ENCODE measurements around the gene WWP2.
"Not testable (repeated sequence)": the region's sequence is repeated elsewhere in the genome, so short reads cannot be mapped to it uniquely, and the experiment has no call there.

WWP2 gene

GRCh38 chr16:69793526-69793925 is 31.4 kb downstream of the WWP2 start:
- no peak for DNase-seq (ENCODE audit: low read depth in 2 of 3, low spot score in 2 of 3)

GRCh38 chr16:69794486-69794885 is 32.4 kb downstream of the WWP2 start:
- DNase-seq (ENCODE audit: low read depth in 2 of 3, low spot score in 2 of 3), result no peak

DNA sequence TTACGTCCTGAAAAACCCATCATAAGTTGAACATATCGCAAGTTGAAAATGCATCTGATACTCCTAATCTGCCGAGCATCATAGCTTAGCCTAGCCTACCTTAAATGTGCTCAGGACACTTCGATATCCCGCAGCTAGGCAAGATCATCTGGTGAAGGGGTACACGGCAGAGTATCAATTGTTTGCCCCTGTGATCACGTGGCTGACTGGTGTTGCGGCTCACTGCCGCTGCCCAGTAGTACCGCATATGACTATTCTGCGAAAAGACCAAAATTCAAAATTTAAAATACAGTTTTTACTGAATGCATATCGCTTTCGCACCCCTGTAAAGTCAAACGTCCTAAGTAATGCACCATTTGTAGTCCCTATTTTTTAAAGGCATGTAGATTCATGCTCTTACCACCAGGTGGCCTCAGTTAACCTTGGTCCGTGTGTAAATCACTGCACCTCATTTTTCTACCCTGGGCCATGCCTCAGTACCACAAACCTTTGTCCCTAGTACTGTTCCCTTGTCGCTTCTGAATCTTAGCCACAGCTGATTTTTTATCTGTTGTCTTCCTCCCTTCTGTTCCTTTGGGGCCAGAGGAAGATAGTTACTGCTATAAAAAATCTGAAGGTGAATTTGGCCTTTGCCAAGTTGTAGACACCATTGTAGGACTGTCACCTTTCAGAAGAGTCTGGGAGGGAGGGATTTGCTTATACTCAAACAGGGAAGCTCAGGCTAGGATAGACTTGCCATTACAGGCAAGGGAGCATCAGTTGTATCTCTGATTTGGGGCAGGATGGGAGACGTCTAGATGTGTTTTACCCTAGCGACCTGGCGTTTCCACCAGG is 34.4 kb downstream of the WWP2 start:
- no peak for DNase-seq (ENCODE audit: low read depth in 2 of 3, low spot score in 2 of 3)

GRCh38 chr16:69798466-69798865 is 36.3 kb downstream of the WWP2 start:
- no peak for DNase-seq (ENCODE audit: low read depth in 2 of 3, low spot score in 2 of 3)

GRCh38 chr16:69799611-69800031 is 37.5 kb downstream of the WWP2 start:
- no peak for DNase-seq (ENCODE audit: low read depth in 2 of 3, low spot score in 2 of 3)

DNA sequence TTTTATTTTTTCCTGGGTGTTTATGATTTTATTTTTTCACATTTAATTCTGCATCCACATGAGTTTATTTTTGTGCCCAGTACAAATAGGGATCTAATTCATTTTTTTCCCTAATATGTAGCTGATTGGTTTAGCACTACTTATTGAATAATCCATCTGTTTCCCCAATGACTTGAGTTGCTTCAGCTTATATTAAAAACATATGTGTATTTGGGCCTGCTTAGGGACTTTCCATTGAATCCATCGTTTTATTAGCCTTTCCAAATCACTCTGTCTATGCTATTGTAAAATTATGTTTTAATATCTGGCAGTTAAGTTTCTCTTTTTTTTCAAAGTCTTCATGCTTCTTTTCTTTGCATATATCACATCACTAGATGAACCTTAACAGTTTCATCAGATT is 42.2 kb downstream of the WWP2 start:
- DNase-seq (ENCODE audit: low read depth in 2 of 3, low spot score in 2 of 3), result no peak

DNA sequence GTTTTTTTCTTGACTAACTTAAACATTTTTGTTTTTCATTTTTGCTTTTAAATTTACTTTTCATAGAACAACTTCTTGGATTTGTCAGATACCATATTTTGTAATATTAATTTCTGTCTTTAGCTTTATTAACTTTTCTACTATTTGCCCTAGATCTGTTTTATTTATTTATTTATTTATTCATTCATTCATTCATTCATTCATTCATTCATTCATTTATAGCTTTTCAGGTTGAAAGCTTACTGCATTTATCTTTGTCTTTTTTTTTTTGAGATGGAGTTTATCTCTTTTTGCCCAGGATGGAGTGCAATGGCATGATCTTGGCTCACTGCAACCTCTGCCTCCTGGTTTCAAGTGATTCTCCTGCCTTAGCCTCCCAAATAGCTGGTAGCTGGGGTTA is 44.6 kb downstream of the WWP2 start:
- DNase-seq (ENCODE audit: low read depth in 2 of 3, low spot score in 2 of 3), result not testable (repeated sequence)

DNA sequence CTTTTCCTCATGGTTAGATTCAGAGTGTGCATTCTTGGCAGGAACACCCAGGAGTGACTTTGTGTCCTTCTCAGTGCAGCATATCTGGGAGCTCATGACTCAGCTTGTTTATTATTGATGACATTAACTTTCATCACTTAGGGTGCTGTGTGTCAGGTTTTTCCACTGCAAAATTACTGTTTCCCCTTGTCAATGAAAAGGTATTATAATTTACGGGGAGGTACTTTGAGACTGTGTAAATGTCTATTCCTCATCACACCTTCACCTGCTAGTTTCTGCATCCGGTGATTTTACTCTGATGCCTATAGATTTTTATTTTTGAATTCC is 50.5 kb downstream of the WWP2 start:
- no peak for DNase-seq (ENCODE audit: low read depth in 2 of 3, low spot score in 2 of 3)

- DNase-seq (ENCODE audit: low read depth in 2 of 3, low spot score in 2 of 3), result no peak
Measured at GRCh38 chr16:69814078-69814477, 51.9 kb downstream of the WWP2 start.

DNA sequence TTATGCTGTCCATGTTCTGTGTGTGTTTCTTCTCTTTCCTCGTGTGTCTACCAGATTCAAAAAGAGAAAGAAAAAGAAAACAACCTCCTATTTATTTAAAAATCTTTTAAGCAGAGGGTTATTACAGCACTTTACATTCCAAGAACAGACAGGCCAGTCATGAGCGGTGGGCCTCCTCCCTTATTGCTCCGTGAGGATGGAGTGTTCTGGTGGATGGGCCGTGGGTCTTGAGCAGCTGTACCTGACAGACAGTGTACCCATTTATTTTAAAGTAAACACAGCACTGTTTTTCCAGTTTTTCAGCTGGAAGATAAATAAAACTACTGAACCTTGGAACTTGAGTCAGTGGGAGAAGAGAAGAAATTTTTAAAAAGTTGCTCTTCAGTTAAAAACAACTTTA is 52.4 kb downstream of the WWP2 start:
- DNase-seq (ENCODE audit: low read depth in 2 of 3, low spot score in 2 of 3), result no peak

- DNase-seq (ENCODE audit: low read depth in 2 of 3, low spot score in 2 of 3), result not testable (repeated sequence)
Measured at GRCh38 chr16:69815216-69815883, 53.2 kb downstream of the WWP2 start.

DNA sequence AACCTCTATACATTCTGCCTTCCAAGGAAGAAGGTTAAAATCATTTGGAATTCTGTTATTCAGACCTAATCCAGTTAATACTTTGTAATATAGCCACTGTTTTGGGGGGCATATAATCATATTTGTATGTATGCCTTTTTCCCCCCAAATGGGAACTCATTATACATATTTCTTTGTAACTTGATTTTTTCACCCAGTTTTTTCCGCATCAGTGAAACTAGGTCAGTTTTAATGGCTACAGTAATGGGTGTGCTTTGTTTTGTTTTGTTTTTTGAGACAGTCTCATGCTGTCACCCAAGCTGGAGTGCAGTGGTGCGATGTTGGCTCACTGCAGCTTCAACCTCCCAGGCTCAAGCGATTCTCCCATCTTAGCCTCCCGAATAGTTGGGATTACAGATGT is 54.9 kb downstream of the WWP2 start:
- DNase-seq (ENCODE audit: low read depth in 2 of 3, low spot score in 2 of 3), result no peak

DNA sequence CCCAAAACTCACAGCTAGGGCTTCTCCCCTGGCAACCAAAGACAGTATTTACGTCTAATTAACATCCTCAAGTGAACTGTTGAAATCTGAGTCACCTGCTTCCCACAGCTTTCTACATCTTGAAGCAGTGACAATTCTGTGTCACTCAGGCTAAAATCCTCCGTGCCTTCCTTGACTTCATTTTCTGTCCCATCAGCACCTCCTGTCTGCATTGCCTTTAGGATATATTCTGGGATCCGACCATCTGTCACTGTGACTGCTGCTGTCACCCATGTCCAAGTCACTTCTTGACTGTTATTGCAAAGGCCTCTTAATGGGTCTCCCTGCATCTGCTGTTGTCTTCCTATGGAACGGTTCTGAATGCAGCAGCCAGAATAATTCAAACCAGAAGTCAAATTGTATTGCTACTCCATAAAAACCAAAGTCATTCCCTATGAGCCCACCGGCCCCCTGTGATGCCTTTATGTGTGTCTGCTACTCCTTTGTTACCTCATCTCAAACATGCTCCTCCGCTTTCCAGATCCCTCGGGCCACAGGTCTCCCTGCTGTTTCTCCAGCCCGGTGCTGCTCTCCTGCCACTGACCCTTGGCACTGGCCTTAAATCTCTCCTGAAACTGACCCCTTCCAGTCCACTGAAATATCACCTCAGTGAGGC is 56.9 kb downstream of the WWP2 start:
- no peak for DNase-seq (ENCODE audit: low read depth in 2 of 3, low spot score in 2 of 3)

GRCh38 chr16:69820926-69821541 is 58.9 kb downstream of the WWP2 start:
- DNase-seq (ENCODE audit: low read depth in 2 of 3, low spot score in 2 of 3), result no peak

GRCh38 chr16:69821844-69822173 is 59.7 kb downstream of the WWP2 start:
- DNase-seq (ENCODE audit: low read depth in 2 of 3, low spot score in 2 of 3), result no peak

DNA sequence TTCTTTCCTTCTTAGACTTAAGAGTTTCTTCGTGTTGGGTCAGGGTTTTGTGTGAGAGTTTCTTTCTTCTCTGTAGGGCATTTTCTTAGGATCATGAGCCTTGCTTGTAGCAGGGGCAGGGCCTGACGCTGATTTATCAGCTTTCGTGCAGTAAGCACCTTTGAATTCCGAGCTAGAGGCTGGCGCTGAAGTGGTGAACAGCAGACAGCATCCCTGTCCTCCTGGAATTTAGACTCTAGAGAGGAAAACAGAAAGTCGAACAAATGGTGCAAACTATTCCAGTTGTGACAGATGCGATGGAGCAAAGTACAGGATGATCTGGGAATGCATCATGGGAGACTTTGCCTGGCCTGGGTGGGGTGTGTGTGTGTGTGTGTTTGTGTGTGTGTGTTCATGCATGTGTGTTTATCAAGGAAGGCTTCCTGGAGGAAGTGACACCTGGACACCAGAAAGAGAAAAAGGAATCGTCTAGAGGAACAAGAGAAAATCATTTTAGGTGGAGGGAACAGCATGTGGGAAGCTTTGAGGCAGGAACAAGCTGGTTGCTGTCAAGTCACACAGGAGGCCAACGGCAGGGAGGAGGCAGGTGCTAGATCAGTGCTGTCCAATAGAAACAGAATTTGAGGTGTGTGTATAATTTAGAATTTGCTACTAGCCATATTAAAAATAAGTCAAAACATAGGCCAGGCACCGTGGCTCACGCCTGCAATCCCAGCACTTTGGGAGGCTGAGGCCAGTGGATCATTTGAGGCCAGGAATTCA is 60.2 kb downstream of the WWP2 start:
- DNase-seq (ENCODE audit: low read depth in 2 of 3, low spot score in 2 of 3), result no peak

DNA sequence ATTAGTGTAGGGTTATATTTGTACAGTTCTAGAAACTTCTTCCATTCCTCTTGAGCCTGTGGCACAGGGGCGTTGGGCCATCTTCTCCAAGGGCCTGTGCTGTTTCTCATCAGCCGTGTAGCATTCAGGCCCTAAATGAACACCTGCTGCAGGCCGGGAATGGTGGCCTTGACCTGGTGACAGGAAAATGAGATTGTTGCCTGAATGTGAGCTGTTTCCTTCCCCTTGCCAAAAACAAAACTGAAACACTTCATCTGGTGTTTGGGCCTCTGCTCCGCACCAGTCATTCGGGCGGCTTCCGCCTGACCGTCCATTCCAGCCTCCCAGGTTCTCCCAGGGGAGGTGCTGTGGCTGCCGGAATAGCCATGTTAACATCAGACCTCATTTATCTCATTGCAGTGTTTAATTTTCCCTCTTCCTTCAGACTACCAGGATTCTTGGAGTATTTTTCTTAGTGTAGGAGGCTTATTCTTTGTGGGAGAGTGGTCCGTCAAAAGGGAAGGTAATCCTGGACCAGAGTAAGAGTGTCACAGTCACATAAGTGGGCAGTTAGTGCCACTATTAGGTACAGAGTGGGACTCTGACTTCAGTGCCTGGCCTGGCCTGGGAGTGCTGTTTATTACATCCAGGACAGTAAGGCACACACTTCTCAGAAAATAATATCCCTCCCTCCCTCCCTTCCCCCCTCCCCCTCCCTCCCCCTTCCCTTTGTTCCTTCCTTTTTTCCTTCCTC is 61.9 kb downstream of the WWP2 start:
- DNase-seq (ENCODE audit: low read depth in 2 of 3, low spot score in 2 of 3), result no peak

DNA sequence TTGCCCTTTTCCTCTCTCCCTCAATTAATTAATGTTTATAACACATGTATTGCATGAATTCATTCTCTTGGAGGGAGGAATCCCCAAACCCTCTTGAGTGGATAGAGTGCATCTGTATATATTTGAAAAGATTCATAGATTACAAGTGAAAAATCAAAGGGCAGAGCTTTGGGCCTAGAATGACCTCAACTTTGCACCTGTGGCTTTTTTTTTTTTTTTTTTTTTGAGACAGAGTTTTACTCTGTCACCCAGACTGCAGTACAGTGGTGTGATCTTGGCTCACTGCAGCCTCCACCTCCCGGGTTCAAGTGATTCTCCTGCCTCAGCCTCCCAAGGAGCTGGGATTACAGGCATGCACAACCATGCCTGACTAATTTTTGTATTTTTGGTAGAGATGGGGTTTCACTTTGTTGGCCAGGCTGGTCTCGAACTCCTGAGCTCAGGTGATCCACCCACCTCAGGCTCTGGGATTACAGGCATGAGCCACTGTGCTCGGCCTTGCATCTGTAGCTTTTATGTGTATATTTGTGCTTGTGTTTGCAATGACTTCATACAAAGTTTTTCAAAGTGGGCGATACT is 62.5 kb downstream of the WWP2 start:
- DNase-seq (ENCODE audit: low read depth in 2 of 3, low spot score in 2 of 3), result not testable (repeated sequence)

GRCh38 chr16:69827524-69827923 is 65.4 kb downstream of the WWP2 start:
- DNase-seq (ENCODE audit: low read depth in 2 of 3, low spot score in 2 of 3), result no peak

DNA sequence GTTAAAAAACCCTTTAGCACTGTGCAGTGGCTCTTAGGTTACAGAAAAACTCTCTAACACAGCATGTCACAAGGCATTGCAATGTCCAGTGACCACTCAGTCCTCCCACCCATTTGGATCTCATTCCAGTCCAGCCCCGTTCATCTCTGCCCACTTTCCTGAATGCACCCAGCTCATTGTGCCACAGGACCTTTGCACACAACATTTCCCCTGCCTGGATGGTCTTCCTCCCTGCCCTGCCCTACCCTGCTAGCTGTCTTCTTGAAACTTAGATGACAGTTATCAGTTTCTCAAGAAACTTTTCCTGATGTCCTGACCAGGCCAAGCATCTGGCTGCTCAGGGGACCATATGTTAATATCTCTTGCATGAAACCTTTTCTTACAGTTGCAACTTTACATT is 67.2 kb downstream of the WWP2 start:
- no peak for DNase-seq (ENCODE audit: low read depth in 2 of 3, low spot score in 2 of 3)
